HG03378 (cell line): Measurements from ENCODE around the gene STAP2.
"Not testable (repeated sequence)": the region's sequence is repeated elsewhere in the genome, so short reads cannot be mapped to it uniquely, and the experiment has no call there.

ENCODE experiments used
- ATAC-seq: cut with Tn5 transposase; IDR thresholded peaks from one replicate; pipeline ENCODE4 v1.9.1; 2021; ENCODE audit warnings: mild to moderate bottlenecking, moderate library complexity; ENCODE audit not compliant: unreplicated experiment

The STAP2 gene

GRCh38 chr19:4328991-4329681, 9.5 kb downstream of the STAP2 start:
- not testable (repeated sequence) for ATAC-seq

DNA sequence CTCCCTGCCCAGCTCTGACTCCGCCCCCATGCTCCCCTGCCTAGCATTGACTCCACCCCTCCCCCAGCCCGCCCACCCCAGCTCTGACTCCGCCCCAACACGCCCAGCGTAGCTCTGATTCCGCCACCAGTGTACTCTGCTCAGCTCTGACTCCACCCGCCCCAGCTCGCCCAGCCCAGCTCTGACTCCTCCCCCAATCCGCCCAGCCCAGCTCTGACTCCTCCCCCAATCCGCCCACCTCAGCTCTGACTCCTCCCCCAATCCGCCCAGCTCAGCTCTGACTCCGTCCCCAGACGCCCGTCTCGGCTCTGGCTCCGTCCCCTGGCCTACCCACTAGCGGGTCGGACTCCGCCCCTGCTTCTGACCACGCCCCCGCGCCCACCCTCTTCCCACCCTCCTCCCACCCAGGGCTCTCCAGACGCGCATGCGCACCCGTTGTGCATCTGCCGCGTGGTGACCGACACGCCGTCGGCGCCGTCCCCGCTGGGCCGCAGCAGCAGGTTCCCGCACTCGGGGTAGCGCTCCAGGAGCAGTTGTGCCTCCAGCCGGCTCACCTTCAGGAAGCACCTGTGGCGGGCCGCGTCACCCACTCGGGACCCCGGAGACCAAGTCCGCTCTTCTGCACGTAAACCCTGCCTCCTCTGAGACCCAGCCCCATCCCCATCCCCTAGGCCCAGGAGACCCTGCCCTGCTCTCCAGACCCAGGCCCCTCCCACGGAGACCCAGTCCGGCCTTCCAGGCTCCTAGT, 10.2 kb downstream of the STAP2 start:
- ATAC-seq, result no peak

GRCh38 chr19:4327877-4328242, 10.8 kb downstream of the STAP2 start:
- ATAC-seq, result no peak

GRCh38 chr19:4327252-4327876, 11.3 kb downstream of the STAP2 start:
- ATAC-seq, result no peak

DNA sequence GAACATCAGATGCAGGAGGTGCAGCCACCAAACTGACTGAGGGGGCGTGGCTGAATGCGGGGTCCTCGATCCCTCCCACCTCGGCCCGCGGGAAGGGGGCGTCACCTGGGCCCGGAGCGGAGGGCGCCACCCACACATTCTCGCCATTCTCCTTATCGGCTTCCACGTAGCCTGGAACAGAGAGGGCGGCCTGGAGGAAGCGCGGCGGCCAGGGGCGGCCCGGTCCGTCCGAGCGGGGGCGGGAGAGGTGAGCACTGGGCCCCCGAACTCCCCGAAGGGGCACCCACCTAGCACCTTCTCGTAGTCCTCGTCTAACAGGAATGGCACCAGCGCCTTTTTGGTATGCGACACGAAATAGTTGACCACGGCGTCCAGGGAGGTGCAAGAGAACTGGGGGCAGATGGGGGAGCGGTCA, 11.8 kb downstream of the STAP2 start:
- no peak for ATAC-seq

- ATAC-seq, result no peak
Measured at GRCh38 chr19:4326215-4326836, 12.3 kb downstream of the STAP2 start.

- ATAC-seq, result no peak
Measured at GRCh38 chr19:4324228-4324627, 14.4 kb downstream of the STAP2 start.

GRCh38 chr19:4323692-4324091, 14.9 kb downstream of the STAP2 start:
- ATAC-seq, result no peak

DNA sequence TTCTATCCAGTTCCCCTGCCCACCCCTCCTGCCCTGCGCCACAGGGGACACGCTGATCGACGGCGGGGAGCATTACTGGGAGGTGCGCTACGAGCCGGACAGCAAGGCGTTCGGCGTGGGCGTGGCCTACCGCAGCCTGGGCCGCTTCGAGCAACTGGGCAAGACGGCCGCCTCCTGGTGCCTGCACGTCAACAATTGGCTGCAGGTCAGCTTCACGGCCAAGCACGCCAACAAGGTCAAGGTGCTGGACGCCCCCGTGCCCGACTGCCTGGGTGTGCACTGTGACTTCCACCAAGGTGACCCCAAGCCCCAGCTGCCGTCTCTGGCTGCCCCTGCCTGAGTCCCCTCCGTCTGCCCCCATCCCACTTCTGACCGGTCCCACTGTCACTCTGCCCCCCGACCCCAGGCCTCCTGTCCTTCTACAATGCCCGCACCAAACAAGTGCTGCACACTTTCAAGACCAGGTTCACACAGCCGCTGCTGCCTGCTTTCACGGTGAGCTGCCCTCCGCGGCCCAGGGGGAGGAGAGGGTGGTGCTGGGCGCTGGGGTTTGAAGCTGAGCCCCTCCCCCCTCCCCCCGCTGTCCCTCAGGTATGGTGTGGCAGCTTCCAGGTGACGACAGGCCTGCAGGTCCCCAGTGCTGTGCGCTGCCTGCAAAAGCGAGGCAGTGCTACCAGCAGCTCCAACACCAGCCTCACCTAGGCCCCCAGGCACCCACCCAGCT, 15.5 kb downstream of the STAP2 start:
- ATAC-seq, result no peak

- no peak for ATAC-seq
Measured at GRCh38 chr19:4320419-4320818, 18.2 kb downstream of the STAP2 start.

GRCh38 chr19:4319067-4319718, 19.4 kb downstream of the STAP2 start:
- no peak for ATAC-seq

- no peak for ATAC-seq
Measured at GRCh38 chr19:4318460-4318859, 20.2 kb downstream of the STAP2 start.

GRCh38 chr19:4316956-4317355, 21.7 kb downstream of the STAP2 start:
- no peak for ATAC-seq

DNA sequence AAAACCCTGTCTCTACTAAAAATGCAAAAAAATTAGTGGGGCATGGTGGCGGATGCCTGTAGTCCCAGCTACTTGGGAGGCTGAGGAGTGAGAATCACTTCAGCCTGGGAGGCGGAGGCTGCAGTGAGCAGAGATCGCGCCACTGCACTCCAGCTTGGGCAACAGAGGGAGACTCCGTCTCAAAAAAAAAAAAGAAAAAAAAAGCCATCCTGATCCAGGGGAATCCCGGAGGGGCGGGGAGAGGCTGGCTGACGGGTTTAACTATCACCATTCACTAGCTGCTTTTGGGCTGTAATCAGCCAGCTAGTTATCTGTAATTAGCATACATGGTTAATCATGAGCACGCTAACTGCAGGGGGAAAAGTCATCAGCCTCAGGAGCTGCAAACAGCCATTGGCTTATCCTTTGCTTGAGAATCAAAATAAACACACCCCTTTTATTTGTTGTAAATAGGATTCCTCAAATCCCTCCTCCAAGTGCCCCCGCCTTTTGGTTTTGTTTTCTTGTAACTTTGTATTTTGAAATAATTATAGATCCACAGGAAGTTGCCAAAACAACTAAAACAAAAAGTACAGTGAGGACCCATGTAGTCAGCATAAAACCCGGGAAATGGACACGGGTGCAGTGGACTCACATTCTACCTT, 24.7 kb downstream of the STAP2 start:
- no peak for ATAC-seq

- no peak for ATAC-seq
Measured at GRCh38 chr19:4310247-4311121, 28.1 kb downstream of the STAP2 start.

DNA sequence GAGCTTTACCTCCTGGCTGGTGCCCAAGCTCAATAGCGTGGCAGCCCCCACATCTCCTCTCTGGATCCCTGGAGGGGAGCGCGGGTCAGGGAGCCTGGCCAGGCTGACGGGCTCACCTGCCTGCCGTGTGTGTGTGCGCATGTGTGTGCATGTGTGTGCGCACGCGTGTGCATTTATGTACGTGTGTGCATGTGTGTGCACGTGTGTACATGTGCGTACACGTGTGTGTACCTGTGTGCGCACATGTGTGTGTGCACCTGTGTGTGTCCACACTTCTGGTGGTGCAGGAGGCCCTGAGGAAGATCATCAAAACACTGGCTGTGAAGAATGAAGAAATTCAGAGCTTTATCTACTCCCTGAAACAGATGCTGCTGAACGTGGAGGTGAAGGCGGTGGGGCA, 33.0 kb downstream of the STAP2 start:
- no peak for ATAC-seq

DNA sequence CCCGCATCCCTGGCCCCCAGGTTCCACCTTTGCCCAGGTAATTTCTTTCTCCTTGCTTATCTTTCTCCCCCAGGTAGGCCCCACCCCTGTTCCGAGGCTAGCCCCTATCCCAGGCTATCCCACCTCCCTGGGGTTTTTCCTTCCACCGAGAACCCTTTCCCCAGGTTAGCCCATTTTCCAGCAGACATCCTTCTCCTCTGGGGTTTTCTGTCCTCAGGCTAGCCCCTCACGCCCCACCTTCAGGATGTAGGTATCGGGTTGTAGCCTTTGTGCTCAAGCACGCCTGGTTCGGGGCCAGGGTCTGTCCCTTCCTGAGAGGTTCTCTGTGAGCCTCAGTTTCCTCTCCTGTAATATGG, 33.4 kb downstream of the STAP2 start:
- ATAC-seq, result no peak

GRCh38 chr19:4304538-4305256, 33.9 kb downstream of the STAP2 start, which contains the start of gene FSD1:
Gene FSD1 (plus strand): TSS chr19:4304598. CDS start chr19:4304747, 149 bp downstream.
- no peak for ATAC-seq
